ENCODE results near the gene SERBP1. TPM values are rescaled to one million over a fixed set of nuclear protein-coding genes. Genes with fewer than 3 reads are reported as not detected.

The SERBP1 gene
- polyA plus RNA-seq (ENCODE audit: low read depth in 6 of 6), result 100 to 1,000 TPM in 5 of 6 donors, 10 to 100 TPM in 1; 93.7 to 147 (median 125) TPM

DNA sequence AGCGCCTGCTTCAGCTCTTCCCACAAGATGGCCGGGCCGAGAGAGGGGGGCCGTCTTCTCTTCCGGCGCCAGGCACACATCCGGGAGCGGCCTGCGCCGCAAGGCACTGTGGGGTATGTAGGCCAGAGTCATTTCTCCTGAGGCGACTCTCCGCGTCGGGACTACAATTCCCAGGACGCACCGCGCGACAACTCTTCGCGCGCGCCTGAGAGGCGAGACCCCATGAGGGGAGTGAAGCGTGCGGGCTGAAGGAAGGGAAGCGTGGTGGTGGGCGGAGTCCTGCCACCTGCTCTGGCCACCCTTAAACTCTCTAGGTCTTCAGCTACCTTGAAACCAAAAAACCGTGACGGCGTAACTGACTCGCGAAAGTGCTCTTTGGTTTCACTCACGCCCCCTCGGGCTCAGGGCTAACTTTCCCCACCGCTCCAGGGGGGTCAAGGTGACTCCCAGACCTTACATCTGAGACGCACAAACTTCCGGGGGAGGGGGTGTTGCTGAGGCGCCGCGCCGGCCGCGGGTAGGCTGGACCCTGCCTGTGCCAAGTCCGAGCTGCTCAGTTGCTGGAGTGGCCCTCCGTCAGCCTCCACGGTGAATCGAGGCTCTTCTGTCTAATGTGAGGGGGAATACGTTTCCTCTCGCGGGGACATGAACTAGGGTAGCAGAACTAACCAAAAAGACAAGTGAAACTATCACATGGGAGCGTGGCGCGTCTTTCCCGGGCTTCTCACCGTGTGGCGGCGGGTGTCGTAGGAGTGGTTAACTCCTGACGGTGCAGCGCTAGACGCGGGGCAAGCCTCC is at the start of gene SERBP1:
TSS of gene SERBP1 (minus strand) at position 45 of the 798 bp plus-strand sequence. CDS start 102 bp downstream, outside the sequence.
- DNase-seq (peak; percentile 95), ATAC-seq (ENCODE audit: low read depth in 2 of 2) (peak; percentile 84 to 86)
- Mint-ChIP-seq H3K27me3 (no peaks in the 10 kb centered on the region), H3K4me3 (peak within 1 kb of the TSS; percentile 94 to 99 (median 99)), H3K36me3 (peaks cover 3 to 7% of the 10 kb centered on the region in 2 donors), H3K27ac (peak within 1 kb of the TSS; percentile 98 to 100 (median 100)), H3K9me3 (no peaks in the 10 kb centered on the region), H3K4me1 (peaks cover 32 to 67% (median 54%) of the 10 kb centered on the region in 3 donors)

DNA sequence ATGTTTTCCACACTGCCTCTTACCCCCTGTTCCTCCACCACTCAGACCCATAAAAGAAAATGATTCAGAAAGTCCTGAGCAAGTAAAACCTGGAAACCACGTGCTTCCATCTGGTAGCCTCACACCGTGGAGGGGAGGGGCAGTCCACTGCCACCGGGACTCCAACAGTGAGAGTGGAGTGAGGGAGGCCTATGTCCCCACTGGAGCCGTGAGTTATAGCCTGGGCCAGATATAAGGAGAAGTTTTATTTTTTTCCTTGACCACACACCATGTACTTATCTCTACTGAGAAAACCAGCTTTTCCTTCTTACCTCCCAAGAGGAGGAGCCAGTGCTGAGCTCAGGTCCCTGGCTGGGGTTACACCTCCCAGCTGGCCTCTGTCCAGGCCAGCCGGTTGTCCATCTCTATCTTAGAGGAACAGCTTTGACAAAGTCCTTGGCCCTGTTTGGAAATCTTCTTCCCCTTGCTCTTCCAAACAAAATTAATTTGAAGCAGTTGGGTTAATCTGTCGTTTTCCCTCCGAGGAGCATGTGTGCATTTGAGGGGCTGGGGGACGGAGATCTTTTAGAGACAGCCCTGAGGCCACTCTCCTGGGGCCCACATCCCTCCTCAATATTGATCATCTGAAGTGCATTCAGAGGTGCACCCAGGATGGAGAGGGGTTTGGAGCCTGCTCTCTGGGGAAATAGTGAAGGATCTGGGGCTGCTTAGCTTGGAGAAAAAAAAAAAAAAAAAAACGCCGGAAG is 49.1 kb upstream of the SERBP1 start:
- Mint-ChIP-seq H3K27me3 (peaks cover 0 to 11% (median 0%) of the 10 kb centered on the region in 3 donors), H3K36me3 (no peaks in the 10 kb centered on the region), H3K4me3 (no peak overlapping the region), H3K4me1 (no peaks in the 10 kb centered on the region), H3K27ac (no peak overlapping the region), H3K9me3 (no peaks in the 10 kb centered on the region)
- DNase-seq, result no peak
- no peak for ATAC-seq (ENCODE audit: low read depth in 2 of 2)

DNA sequence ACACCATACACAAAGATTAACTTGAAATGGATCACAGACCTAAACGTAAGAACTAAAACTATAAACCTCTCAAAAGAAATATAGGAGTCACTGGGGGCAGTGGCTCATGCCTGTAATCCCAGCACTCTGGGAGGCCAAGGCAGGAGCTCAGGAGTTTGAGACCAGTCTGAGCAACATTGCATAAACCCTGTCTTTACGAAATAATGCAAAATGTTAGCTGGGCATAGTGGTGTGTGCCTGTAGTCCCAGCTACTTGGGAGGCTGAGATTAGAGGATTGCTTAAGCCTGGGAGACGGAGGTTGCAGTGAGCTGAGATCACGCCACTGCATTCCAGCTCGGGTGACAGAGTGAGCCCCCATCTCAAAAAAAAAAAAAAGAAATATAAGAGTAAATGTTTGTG is 46.7 kb upstream of the SERBP1 start:
- no peaks in the 10 kb centered on the region for H3K4me1 Mint-ChIP-seq
- H3K4me3 Mint-ChIP-seq, result no peak overlapping the region
- no peaks in the 10 kb centered on the region for H3K36me3 Mint-ChIP-seq
- peak overlapping the region in 1 of 6 donors; percentile 63 for H3K27ac Mint-ChIP-seq
- peaks cover 0 to 11% (median 0%) of the 10 kb centered on the region in 3 donors for H3K27me3 Mint-ChIP-seq
- H3K9me3 Mint-ChIP-seq, result no peaks in the 10 kb centered on the region
- ATAC-seq (ENCODE audit: low read depth in 2 of 2), result no peak
- DNase-seq, result no peak

DNA sequence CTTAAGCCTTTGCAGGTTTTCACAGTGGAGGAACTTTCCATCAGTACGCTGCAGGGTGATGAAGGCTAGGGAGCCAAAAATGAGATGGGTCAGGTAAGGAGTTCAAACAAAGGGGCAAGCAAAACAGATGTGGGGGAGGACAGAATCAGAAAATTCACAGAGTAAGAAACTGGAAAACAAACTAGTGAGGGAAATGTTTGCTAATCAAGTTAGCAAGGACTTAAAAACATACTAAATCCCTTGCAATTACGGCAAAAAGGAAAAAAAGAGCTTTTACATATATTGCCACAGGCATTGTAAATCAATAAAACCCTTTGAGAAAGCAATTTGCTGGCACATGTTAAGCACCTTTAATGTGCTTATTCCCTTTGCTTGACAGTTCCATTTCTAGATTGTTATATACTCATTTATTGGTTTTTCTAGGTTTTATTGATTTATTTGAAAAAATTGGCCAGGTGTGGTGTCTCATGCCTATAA is 45.8 kb upstream of the SERBP1 start:
- Mint-ChIP-seq H3K27me3 (peaks cover 0 to 7% (median 0%) of the 10 kb centered on the region in 3 donors), H3K27ac (no peak overlapping the region), H3K36me3 (no peaks in the 10 kb centered on the region), H3K4me3 (no peak overlapping the region), H3K4me1 (no peaks in the 10 kb centered on the region), H3K9me3 (no peaks in the 10 kb centered on the region)
- no peak for DNase-seq
- ATAC-seq (ENCODE audit: low read depth in 2 of 2), result no peak

DNA sequence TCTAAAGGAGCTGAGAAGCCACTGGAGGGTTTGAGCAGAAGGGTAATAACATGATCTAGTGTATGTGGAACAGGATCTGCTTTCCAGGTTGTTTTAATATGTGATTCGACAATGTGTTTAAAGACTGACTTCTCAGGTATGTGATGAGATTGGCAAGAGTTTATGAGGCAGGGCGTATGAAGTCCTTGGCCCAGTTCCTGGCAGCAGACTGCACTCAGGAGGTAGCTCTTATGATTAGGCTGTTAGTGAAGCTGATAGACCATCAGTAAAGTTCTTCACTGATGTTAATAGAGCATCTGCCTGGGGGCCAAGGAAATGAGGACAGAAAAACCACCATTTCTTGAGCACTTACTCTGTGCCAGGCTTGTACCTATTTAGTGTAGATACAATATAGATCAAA is 41.9 kb upstream of the SERBP1 start:
- Mint-ChIP-seq H3K27ac (peak overlapping the region in 2 of 6 donors; percentile 20 to 57), H3K4me1 (no peaks in the 10 kb centered on the region), H3K4me3 (no peak overlapping the region), H3K27me3 (peaks cover 0 to 7% (median 0%) of the 10 kb centered on the region in 3 donors), H3K36me3 (no peaks in the 10 kb centered on the region), H3K9me3 (no peaks in the 10 kb centered on the region)
- no peak for DNase-seq
- no peak for ATAC-seq (ENCODE audit: low read depth in 2 of 2)

DNA sequence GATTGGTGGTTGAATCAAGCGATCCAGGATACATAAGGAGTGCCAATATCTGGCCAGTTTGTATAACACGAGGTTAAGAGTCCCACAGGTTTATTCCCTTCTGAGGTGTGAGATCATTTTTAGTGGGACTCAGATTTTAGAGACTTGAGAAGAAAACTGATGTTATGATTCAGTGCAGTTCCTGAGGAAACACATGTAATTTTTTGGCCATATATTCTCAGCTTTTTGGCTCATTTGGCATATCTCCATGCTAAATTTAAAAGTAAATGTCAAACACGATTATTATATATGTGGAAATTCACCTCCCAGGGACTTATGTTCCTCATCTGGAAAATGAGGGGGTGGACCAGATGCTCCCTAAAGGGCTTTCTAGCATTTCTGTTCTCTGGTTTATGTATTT is 39.2 kb upstream of the SERBP1 start:
- Mint-ChIP-seq H3K4me1 (no peaks in the 10 kb centered on the region), H3K27me3 (peaks cover 0 to 6% (median 0%) of the 10 kb centered on the region in 3 donors), H3K27ac (no peak overlapping the region), H3K4me3 (no peak overlapping the region), H3K9me3 (no peaks in the 10 kb centered on the region), H3K36me3 (no peaks in the 10 kb centered on the region)
- DNase-seq (no peak), ATAC-seq (ENCODE audit: low read depth in 2 of 2) (no peak)

DNA sequence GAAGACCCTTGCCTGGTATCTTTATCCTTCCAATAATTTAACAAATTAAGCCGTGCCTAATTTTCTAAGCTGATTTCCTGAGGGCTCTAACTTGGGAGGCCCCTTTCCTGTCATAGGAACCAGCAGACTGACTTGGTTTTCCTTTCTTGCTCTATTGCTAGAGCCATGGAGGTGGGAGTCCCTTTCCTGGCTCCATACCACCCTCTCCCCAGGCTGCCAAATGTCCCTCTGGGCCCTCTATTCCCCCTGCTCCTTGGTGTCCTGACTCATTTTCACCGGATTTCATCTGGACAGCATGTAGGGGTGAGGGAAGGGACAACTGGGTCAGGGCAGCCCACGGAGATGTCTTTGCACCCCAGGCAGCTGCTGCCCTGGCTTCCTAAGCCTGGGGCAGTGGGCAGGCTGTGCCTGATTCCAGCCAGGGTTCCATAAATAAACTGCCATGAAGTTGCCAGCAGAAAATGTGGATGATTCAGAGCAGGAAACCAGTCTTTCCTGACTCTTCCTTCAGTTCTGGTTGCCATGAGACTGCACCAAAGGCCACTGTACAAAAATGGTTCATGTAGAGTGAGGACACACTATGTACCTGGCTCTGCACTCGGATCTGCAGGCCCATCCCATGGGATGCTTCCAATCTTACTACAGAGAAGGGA is 38.0 kb upstream of the SERBP1 start:
- no peak overlapping the region for H3K27ac Mint-ChIP-seq
- peaks cover 0 to 6% (median 0%) of the 10 kb centered on the region in 3 donors for H3K27me3 Mint-ChIP-seq
- ATAC-seq (ENCODE audit: low read depth in 2 of 2), result no peak
- H3K36me3 Mint-ChIP-seq, result no peaks in the 10 kb centered on the region
- H3K9me3 Mint-ChIP-seq, result no peaks in the 10 kb centered on the region
- H3K4me1 Mint-ChIP-seq, result no peaks in the 10 kb centered on the region
- H3K4me3 Mint-ChIP-seq, result no peak overlapping the region
- DNase-seq, result no peak

DNA sequence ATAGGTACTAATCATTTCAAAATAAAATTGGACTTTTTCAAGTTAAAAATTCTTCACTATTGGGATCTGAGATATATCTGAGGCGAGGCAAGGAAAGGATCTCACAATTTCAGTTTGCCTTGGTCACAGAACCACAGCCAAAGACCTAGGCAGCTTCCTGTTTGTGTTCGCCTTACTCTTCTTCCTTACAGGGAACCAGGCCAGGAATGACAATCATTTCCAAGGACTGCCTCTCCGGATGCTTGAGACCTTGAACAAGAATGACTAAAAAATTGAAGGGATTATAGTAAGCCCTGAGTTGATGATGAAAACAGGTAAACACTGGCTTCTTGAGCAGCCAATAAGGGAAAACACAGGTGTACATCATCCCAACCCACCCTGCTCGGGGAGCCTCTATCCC is 35.2 kb upstream of the SERBP1 start:
- DNase-seq (no peak), ATAC-seq (ENCODE audit: low read depth in 2 of 2) (no peak)
- Mint-ChIP-seq H3K9me3 (no peaks in the 10 kb centered on the region), H3K4me3 (no peak overlapping the region), H3K27me3 (peaks cover 0 to 6% (median 0%) of the 10 kb centered on the region in 3 donors), H3K36me3 (no peaks in the 10 kb centered on the region), H3K4me1 (no peaks in the 10 kb centered on the region), H3K27ac (peak overlapping the region in 1 of 6 donors; percentile 54)

DNA sequence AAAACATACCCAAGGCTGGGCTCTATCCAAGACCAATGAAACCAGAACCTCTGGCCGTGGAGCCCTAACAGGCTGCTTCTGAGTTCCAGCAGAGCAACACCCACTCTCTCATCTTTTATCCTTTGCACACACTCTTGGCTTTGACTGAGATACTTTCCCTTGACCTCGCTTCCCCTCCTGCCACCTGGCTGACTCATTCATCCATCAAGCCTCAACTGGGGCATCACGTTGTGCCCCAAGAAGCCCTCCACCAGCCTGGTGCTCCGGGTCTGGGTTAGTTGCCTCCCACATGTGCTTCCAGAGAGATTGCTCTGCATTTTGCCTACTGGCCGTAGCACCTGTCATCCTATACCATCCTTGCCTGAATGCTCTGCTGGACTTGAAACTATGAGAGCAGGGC is 34.5 kb upstream of the SERBP1 start:
- Mint-ChIP-seq H3K27me3 (peaks cover 0 to 6% (median 0%) of the 10 kb centered on the region in 3 donors), H3K4me1 (no peaks in the 10 kb centered on the region), H3K27ac (no peak overlapping the region), H3K4me3 (no peak overlapping the region), H3K9me3 (no peaks in the 10 kb centered on the region), H3K36me3 (no peaks in the 10 kb centered on the region)
- DNase-seq (no peak), ATAC-seq (ENCODE audit: low read depth in 2 of 2) (no peak)

DNA sequence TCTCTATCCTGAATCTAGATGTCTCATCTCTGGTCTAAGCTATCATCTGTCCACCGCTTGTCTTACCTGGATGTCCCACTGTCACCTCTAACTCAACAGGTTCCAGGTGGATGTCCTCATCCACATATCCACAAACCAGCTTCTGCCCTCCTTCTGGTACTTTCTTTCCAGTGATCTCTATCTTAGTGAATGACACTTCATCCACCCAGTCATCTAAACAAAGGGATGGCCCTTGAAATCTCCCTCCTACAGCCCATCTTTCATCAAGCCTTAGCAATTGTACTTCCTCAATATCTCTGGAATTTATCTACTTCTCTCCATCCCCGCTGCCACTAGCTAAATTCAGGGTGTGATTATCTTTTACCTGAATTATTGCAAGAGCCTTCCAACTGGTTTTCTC is 33.9 kb upstream of the SERBP1 start:
- H3K4me3 Mint-ChIP-seq, result no peak overlapping the region
- peak overlapping the region in 1 of 6 donors; percentile 58 for H3K27ac Mint-ChIP-seq
- ATAC-seq (ENCODE audit: low read depth in 2 of 2) (no peak), DNase-seq (no peak)
- no peaks in the 10 kb centered on the region for H3K36me3 Mint-ChIP-seq
- H3K4me1 Mint-ChIP-seq, result no peaks in the 10 kb centered on the region
- peaks cover 0 to 6% (median 0%) of the 10 kb centered on the region in 3 donors for H3K27me3 Mint-ChIP-seq
- H3K9me3 Mint-ChIP-seq, result no peaks in the 10 kb centered on the region

DNA sequence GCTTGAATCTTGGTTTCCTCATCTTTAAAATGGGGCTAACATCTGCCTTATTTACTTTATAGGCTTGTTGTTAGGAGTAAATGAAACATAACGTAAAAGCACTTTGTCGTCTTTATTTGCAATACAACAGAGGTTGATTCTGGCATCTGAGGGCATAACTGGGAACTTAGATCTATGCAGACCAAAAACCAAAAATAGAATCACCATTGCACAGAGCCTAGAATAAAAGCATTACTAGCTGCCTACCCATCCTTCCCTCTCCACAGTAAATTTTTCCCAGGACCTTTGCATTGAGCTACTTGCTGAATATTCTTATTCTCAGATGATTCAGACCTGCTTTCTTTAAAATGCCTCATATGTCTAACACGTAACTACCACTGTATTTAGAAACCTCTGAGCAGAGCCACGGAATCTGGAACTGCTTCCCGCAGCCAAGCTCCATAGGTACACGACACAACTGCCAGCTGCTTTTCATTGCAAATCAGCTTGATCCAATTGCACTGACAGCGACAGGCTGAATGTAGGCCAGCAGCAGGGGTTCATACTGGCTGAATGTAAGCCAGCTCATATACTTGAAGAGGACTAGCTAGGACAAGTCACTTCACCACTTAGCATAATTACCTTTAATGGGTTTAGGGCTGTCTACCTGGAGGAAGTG is 33.2 kb upstream of the SERBP1 start:
- Mint-ChIP-seq H3K4me3 (no peak overlapping the region), H3K27ac (no peak overlapping the region), H3K36me3 (no peaks in the 10 kb centered on the region), H3K9me3 (no peaks in the 10 kb centered on the region), H3K4me1 (no peaks in the 10 kb centered on the region), H3K27me3 (peaks cover 0 to 6% (median 0%) of the 10 kb centered on the region in 3 donors)
- no peak for ATAC-seq (ENCODE audit: low read depth in 2 of 2)
- DNase-seq, result no peak

DNA sequence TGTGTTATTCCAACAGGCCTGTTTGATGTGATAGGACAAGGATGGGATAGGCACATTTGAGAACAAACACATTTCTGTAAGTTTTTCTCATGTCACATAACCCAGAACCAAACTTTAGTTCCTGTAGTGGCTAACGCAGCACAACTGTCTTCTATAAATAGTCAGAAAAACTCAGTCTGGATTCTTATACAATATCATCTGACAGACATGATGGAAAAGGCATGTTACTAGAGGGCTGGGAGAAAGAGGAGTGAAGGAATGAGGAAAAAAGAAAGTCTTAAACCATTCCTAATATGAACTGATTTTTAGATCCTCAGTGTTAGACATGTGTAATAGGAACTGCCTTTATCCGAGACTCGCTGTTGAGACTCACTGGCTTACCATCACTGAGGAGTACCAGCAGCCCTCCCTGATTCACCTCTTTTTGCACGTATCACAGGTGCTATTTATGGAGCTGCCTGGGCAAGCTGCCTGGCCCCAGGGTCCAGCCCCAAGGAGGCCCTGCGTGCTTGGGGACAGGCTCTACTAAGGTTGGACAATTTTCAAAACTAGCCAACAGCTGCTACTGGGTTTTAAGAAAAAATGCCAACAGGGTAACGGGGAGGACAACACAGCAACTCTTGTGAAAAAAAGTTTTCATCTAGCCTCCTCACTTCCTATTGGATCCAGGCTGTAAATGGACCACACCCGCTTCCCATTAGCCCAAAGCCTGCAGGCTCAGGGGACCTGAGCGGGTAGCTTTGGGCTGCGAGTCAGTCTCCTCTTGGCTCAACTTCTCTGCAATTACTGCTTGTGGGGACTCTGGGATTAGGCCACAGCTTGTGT is 30.7 kb upstream of the SERBP1 start:
- ATAC-seq (ENCODE audit: low read depth in 2 of 2) (no peak), DNase-seq (no peak)
- H3K4me3 Mint-ChIP-seq, result no peak overlapping the region
- no peaks in the 10 kb centered on the region for H3K9me3 Mint-ChIP-seq
- peaks cover 0 to under 1% (median 0%) of the 10 kb centered on the region in 3 donors for H3K27me3 Mint-ChIP-seq
- H3K4me1 Mint-ChIP-seq, result no peaks in the 10 kb centered on the region
- H3K36me3 Mint-ChIP-seq, result no peaks in the 10 kb centered on the region
- H3K27ac Mint-ChIP-seq, result no peak overlapping the region

Data from naive B cell (primary cell).